ENCODE data around the gene PCBP2.
"Not testable (repeated sequence)": the region's sequence is repeated elsewhere in the genome, so short reads cannot be mapped to it uniquely, and the experiment has no call there.

PCBP2 gene

DNA sequence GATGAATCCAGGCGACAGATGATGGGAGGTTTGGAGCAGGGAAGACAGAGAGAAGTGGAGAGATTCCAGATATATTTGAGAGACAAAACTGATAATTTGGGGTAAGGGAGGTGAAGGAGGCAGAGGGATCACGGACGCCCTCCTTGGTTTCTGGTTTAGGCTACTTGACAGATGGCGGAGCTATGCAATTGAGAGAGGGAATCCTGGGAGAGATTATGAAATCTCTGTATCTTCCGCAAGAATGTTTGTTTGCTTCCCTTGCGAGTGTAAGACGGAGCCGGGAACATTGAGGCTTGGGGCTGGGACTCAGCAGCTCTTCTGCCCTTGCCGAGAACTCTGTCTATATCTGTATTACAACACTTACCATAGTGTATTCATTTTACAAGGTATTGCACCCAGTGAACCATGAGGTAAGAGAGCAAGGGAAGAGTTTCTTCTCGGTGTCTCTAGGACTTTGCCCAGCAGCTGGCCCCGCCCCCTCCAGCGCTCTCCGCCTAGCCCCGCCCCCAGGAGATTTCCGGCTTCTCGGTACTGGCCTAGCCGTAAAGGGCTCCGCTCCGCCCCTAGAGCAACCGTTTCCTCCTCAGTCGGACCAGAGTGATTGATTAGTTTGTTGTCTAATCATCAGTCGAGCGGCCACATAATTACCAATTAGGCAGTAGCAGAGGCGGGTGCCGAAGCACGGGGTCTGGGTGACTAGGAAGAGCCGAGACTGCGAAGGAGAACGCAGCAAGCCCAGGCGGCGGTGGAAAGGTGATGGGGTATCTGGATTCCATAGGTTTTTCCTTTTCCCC is 10.7 kb upstream of the PCBP2 start, which contains the start of gene PRR13:
TSS of gene PRR13 (plus strand) at position 695 of the 794 bp plus-strand sequence. CDS start 981 bp downstream, outside the sequence.
- DNase-seq (ENCODE audit: low spot score) = peak; percentile 100

- no peak for DNase-seq (ENCODE audit: low spot score)
Measured at GRCh38 chr12:53443955-53444354, 7.9 kb upstream of the PCBP2 start.

DNA sequence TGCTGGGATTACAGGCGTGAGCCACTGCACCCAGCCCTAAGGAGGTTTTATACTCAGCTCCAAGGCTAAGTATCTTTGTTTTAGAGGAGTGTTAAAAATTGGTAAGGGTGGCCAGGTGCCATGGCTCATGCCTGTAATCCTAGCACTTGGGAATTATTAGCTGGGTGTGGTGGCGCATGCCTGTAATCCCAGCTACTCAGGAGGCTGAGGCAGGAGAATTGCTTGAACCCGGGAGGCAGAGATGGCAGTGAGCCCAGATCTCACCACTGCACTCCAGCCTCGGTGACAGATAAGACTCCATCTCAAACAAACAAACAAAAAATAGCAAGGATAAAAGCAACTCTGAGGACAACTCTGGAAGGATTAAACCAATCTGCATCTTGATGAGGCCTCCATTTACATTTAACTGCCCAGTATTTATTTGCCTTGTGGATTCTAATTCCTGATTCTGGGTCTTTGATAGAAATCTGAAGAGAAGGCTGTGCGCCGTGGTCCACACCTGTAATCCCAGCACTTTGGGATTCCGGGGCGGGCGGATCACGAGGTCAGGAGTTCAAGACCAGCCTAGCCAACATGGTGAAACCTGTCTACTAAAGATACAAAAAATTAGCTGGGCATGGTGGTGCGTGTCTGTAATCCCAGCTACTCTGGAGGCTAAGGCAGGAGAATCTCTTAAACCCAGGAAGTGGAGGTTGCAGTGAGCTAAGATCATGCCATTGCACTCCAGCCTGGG is 7.1 kb upstream of the PCBP2 start:
- DNase-seq (ENCODE audit: low spot score) = not testable (repeated sequence)

GRCh38 chr12:53450936-53451335 is 966 bp upstream of the PCBP2 start:
- no peak for DNase-seq (ENCODE audit: low spot score)

- DNase-seq (ENCODE audit: low spot score) = peak; percentile 86
Measured at GRCh38 chr12:53452159-53453077, 516 bp downstream of the PCBP2 start.

GRCh38 chr12:53453953-53454640 is 2.2 kb downstream of the PCBP2 start:
- DNase-seq (ENCODE audit: low spot score) = no peak

DNA sequence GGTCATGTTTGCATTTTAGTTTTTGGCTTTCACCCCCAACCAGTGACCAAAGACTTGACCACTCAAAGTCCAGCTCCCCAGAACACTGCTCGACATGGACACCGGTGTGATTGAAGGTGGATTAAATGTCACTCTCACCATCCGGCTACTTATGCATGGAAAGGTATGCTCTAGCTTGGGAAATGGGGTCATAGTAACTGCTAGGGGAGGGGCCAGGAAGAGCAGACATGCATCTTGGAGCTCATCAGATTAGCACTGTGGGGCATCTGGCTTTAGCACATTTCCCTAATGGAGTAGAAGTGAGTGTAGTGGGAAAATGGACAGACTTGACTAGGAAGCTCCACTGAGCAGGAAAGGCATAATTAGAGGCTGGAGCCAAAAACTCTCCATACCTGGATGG is 2.8 kb downstream of the PCBP2 start:
- no peak for DNase-seq (ENCODE audit: low spot score)

DNA sequence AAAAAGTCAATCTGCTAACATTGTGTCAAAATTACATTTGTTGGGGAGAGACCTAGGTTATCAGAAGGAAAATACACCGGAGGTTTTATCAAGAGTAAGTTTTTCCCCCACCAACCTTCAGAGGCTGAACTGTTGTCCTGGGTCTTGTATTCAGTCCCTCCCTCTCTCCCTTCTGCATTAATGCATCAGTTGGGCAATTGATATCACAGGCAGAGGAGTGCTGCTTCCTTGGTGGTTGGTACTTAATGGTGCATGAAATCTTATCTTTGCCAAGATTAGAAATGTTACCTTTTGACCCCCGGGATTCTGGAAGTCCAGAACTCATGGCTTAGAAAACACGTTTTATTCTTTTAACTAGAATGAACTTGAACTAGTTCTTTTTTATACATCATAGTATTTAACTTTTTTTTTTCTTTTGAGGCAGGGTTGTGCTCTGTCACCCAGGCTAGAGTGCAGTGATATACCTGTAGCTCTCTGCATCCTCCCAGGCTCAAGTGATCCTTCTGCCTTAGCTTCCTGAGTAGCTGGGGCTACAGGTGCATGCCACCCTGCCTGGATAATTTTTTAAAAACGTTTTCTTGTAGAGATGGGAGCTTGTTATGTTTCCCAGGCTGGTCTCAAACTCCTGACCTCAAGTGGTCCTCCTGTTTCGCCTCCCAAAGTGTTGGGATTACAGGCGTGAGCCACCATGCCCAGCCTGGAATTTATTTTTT is 4.9 kb downstream of the PCBP2 start:
- no peak for DNase-seq (ENCODE audit: low spot score)

DNA sequence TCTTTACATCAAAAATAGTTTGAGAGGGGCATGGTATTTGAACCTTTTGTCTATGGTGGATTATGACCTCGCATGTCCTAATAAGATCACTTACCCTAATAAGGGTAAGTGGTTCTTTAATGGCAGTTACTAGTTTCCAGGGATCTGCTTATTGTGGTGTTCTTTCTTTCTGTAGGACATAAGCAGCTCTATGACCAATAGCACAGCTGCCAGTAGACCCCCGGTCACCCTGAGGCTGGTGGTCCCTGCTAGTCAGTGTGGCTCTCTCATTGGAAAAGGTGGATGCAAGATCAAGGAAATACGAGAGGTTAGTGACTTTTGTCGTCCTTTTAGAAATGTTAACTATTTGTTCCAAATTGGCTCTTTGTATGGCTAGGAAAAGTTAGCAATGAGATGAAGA is 7.2 kb downstream of the PCBP2 start:
- DNase-seq (ENCODE audit: low spot score) = no peak

DNA sequence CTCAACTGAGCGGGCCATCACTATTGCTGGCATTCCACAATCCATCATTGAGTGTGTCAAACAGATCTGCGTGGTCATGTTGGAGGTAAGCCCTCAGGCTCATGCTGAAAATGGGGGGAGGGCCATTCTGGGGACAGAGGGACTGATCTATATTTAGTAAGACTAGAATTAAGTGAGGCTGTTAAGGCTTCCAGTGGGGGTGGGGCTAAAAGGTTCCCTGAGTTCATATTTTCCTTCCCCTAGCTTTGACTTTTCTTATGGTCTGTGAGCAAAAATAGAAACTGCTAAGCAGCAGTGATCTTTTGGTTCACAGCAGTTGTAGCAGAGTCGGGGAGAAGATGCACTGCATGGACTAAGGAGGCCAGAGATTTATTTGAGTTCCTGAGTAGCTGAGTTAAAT is 9.2 kb downstream of the PCBP2 start:
- DNase-seq (ENCODE audit: low spot score) = no peak

- DNase-seq (ENCODE audit: low spot score) = no peak
Measured at GRCh38 chr12:53461591-53461990, 9.7 kb downstream of the PCBP2 start.

DNA sequence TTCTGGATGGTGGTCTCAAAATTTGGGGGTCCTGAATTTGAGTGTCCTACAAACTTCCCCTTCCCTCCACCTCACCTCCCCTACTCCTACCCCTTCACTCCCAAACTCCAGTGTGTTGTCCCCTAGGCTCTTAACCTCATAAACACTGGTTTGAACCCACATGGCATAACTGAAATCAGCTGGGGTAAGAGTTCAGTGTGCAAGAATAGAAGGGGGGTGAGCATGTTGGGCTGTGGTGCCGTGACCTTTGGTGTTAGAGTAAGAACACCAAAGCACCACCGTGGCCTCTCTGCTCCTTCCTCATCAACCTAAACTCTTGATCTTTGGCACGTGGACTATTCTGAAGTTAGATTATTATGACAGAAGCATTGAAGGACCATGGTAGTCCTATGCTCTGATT is 11.0 kb downstream of the PCBP2 start:
- no peak for DNase-seq (ENCODE audit: low spot score)

DNA sequence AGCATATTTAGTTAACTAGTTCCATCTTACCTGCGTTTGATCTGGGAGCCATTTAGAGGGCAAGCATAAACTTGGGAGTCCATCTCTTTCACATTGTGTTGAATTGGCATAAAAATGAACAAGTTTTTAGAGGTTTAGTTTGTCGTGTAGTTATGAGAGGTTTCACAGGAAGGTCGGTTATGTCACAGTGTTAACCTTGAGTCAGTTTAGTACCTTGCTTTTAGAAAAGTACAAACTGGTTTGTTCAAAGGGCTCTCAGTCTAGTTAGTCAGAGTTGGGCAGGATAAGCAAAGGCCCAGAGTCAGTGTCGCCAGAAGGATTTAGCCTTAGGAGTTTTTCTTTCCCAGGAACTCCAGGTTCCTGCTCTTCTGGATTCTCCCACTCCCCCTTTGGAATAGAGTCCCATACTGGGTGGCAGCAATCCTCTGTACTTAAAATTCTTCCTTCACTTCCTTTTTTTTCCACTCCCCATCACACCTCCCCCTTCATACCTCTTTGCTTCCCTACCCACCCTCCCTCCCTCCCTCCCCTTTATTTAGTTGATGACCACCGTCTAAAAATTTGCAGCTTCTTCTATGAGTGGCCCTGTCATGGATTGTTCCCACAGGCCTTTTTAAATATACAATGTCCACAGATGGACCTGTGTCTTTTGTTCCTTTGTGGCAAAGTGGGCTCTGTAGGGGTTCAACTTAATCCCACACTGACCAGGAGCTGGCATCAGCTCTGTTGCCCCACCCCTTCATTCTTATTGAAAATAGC is 12.1 kb downstream of the PCBP2 start:
- no peak for DNase-seq (ENCODE audit: low spot score)

DNA sequence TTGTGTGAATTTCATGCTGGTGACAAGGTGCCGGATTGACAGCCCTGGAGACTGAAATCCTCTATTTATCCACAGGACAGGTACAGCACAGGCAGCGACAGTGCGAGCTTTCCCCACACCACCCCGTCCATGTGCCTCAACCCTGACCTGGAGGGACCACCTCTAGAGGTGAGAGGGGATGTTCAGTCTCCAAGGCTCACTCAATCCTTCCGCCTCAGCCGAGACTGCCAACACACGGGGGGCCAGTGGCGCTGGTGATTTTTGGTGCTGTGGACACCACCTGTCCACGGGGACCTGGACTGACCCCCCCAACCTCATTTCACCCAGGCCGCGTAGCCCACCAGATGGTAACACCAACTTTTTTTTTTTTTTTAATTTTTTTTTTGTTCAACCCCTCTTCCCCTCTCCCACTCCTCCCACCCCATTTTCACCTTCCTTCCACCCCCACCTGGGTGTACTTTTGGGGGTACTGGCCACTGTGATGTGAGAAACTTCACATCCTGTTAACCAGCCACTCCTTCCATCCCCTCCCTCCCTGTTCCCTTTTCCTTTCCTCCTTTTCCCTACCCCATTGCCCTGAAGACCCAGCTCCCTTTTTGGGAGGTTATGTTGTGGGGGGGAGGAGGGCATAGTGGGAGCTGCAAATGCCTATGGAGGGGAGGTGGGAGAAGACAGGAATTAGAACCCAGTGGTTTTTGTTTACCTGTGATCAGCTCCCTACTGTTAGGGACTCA is 12.9 kb downstream of the PCBP2 start:
- DNase-seq (ENCODE audit: low spot score) = no peak

GRCh38 chr12:53465679-53466078 is 13.8 kb downstream of the PCBP2 start:
- DNase-seq (ENCODE audit: low spot score) = no peak

- no peak for DNase-seq (ENCODE audit: low spot score)
Measured at GRCh38 chr12:53466640-53467039, 14.7 kb downstream of the PCBP2 start.

- DNase-seq (ENCODE audit: low spot score) = no peak
Measured at GRCh38 chr12:53467082-53467481, 15.2 kb downstream of the PCBP2 start.

DNA sequence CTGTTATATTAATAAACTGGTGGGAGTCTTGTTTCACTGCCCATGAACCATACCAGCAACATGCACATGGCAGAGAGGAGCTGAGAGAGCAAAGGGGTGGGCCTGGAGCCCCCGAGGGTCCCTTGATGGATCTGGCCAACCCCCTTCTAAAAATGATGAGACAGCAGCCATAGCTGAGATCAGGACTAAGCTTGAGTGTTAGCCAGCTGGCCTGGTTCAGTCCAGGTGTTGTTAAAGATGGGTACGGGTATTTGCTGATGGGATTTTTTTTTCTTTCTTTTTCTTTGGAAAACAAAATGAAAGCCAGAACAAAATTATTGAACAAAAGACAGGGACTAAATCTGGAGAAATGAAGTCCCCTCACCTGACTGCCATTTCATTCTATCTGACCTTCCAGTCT is 16.0 kb downstream of the PCBP2 start:
- DNase-seq (ENCODE audit: low spot score) = no peak

- no peak for DNase-seq (ENCODE audit: low spot score)
Measured at GRCh38 chr12:53468282-53468681, 16.4 kb downstream of the PCBP2 start.

Data from RKO (cell line).